SK-N-SH (cell line): ENCODE results near the gene WDR17. TPM values are rescaled to one million over a fixed set of nuclear protein-coding genes. Genes with fewer than 3 reads are reported as not detected.

Experiments used
- CTCF ChIA-PET: fragments of 300-600, 350-600 bp; formaldehyde crosslinking; extraction: SDS; loops from one replicate; lab custom pipeline; 2021; lab: Yijun Ruan, JAX
- POLR2A ChIA-PET: fragments of 350-600 bp; sonication (Branson Sonifier 250); formaldehyde crosslinking; extraction: SDS; loops from one replicate; lab custom pipeline; 2020; ENCODE audit warnings: antibody characterized with exemption, inconsistent platforms; lab: Yijun Ruan, JAX
- DNase-seq: peaks from one replicate; pipeline ENCODE4 v3.0.0; 2012
- H2AFZ ChIP-seq: fragments of 200-600 bp; sonication (generic); 2 replicates; pipeline ENCODE4 v1.8.1; 2016; ENCODE audit warnings: antibody characterized with exemption, mild to moderate bottlenecking, low read depth
- H3F3A ChIP-seq: fragments of 200-600 bp; sonication (generic); replicated peaks from 2 replicates; pipeline ENCODE3; 2016; ENCODE audit warnings: antibody characterized with exemption, mild to moderate bottlenecking; ENCODE audit not compliant: insufficient read depth
- H3K27ac ChIP-seq, 2 experiments: fragments of 200-500 bp in 1 of 2; fragments of 200-600 bp in 1 of 2; sonication (Bioruptor generic) in 1 of 2; sonication (generic), shearing (Covaris generic) in 1 of 2; 2 replicates each; pipeline versions ENCODE4 v1.5.1 to v1.6.1; 2014 to 2016; ENCODE audit warnings: low read depth in 2 of 2, inconsistent platforms in 1 of 2, low read length in 1 of 2, mild to moderate bottlenecking in 1 of 2, mixed read lengths in 1 of 2
- H3K27me3 ChIP-seq: fragments of 200-600 bp; sonication (generic), shearing (Covaris generic); 2 replicates; pipeline ENCODE4 v1.6.1; 2016; ENCODE audit warnings: mixed run types; ENCODE audit not compliant: insufficient read depth
- H3K36me3 ChIP-seq, 2 experiments: fragments of 200-500 bp in 1 of 2; fragments of 200-600 bp in 1 of 2; sonication (Bioruptor generic) in 1 of 2; sonication (generic) in 1 of 2; replicated peaks in 1 of 2; 2 replicates each; pipeline versions ENCODE3 to v1.5.1; 2014 to 2016; ENCODE audit warnings: low read length in 1 of 2, mild to moderate bottlenecking in 1 of 2; ENCODE audit not compliant: insufficient read depth in 2 of 2, control insufficient read depth in 1 of 2
- H3K4me1 ChIP-seq, 2 experiments: fragments of 200-500 bp in 1 of 2; fragments of 200-600 bp in 1 of 2; sonication (Bioruptor generic) in 1 of 2; sonication (generic), shearing (Covaris generic) in 1 of 2; 2 replicates each; pipeline versions ENCODE4 v1.5.1 to v1.6.1; 2014 to 2016; ENCODE audit warnings: low read depth in 1 of 2, low read length in 1 of 2, mixed run types in 1 of 2; ENCODE audit not compliant: insufficient read depth in 2 of 2, control insufficient read depth in 1 of 2
- H3K4me2 ChIP-seq: fragments of 200-600 bp; sonication (generic), shearing (Covaris generic); 2 replicates; pipeline ENCODE4 v1.6.1; 2017; ENCODE audit warnings: mixed run types
- H3K4me3 ChIP-seq, 2 experiments: fragments of 200-500 bp in 1 of 2; fragments of 200-600 bp in 1 of 2; sonication (Bioruptor generic) in 1 of 2; sonication (generic), shearing (Covaris generic) in 1 of 2; 2 replicates each; pipeline versions ENCODE4 v1.5.1 to v1.8.1; 2014 to 2016; ENCODE audit warnings: low read depth in 2 of 2, inconsistent platforms in 1 of 2, low read length in 1 of 2, mild to moderate bottlenecking in 1 of 2, mixed read lengths in 1 of 2, moderate library complexity in 1 of 2
- H3K79me2 ChIP-seq: fragments of 200-600 bp; sonication (generic); 2 replicates; pipeline ENCODE4 v1.8.1; 2017; ENCODE audit warnings: mild to moderate bottlenecking; ENCODE audit not compliant: insufficient read depth
- H3K9ac ChIP-seq: fragments of 200-600 bp; sonication (generic); 2 replicates; pipeline ENCODE4 v1.6.1; 2017; ENCODE audit warnings: mixed run types
- H3K9me2 ChIP-seq: fragments of 200-600 bp; sonication (generic); 2 replicates; pipeline ENCODE4 v1.6.1; 2017; ENCODE audit warnings: mixed run types
- H3K9me3 ChIP-seq: fragments of 200-600 bp; sonication (generic); 2 replicates; pipeline ENCODE4 v1.6.1; 2017; ENCODE audit warnings: mixed run types, mild to moderate bottlenecking, moderate library complexity
- H4K20me1 ChIP-seq: fragments of 200-600 bp; sonication (generic); 2 replicates; pipeline ENCODE4 v1.6.1; 2017; ENCODE audit warnings: mild to moderate bottlenecking, mixed run types; ENCODE audit not compliant: insufficient read depth
- EP300 ChIP-seq, 2 experiments: IDR thresholded peaks; 2 replicates each; pipeline versions ENCODE4 v1.4.0 to v1.6.1; 2012; ENCODE audit warnings: borderline replicate concordance in 1 of 2, low read depth in 1 of 2, low read length in 1 of 2
- EZH2phosphoT487 ChIP-seq: fragments of 200-600 bp; sonication (generic); IDR thresholded peaks from 2 replicates; pipeline ENCODE4 v1.6.1; 2017; ENCODE audit warnings: low read depth, mixed run types, mild to moderate bottlenecking, antibody characterized with exemption, moderate library complexity, borderline replicate concordance
- FOXM1 ChIP-seq: IDR thresholded peaks from 2 replicates; pipeline ENCODE4 v1.4.0; 2012; ENCODE audit warnings: low read depth, mild to moderate bottlenecking
- GABPA ChIP-seq: IDR thresholded peaks from 2 replicates; pipeline ENCODE4 v1.4.0; 2012; ENCODE audit warnings: low read depth, mild to moderate bottlenecking
- JUND ChIP-seq: IDR thresholded peaks from 2 replicates; pipeline ENCODE4 v1.4.0; 2012
- MEF2A ChIP-seq: IDR thresholded peaks from 2 replicates; pipeline ENCODE4 v1.4.0; 2012; ENCODE audit warnings: low read depth, borderline replicate concordance
- RAD21 ChIP-seq: IDR thresholded peaks from 2 replicates; pipeline ENCODE4 v1.6.1; 2012; ENCODE audit warnings: mild to moderate bottlenecking, low read length
- REST ChIP-seq: IDR thresholded peaks from 2 replicates; pipeline ENCODE4 v1.6.1; 2012; ENCODE audit warnings: mild to moderate bottlenecking, low read depth, low read length, moderate library complexity
- RFX5 ChIP-seq: IDR thresholded peaks from 2 replicates; pipeline ENCODE4 v1.6.1; 2012; ENCODE audit warnings: mild to moderate bottlenecking, improper control_type of control experiment, low read length
- SIN3A ChIP-seq: IDR thresholded peaks from 2 replicates; pipeline ENCODE4 v1.6.1; 2012; ENCODE audit warnings: low read depth, mild to moderate bottlenecking, low read length, moderate library complexity, borderline replicate concordance
- TCF12 ChIP-seq: IDR thresholded peaks from 2 replicates; pipeline ENCODE4 v1.4.0; 2012
- USF2 ChIP-seq: fragments of 150-350 bp; IDR thresholded peaks from 2 replicates; pipeline ENCODE4 v1.6.1; 2017; ENCODE audit warnings: antibody characterized with exemption, low read length, low read depth, borderline replicate concordance
- YY1 ChIP-seq: IDR thresholded peaks from 2 replicates; pipeline ENCODE4 v1.4.0; 2012; ENCODE audit warnings: low read depth, mild to moderate bottlenecking
- ZBTB33 ChIP-seq: IDR thresholded peaks from 2 replicates; pipeline ENCODE4 v1.4.0; 2012; ENCODE audit warnings: low read depth, borderline replicate concordance
- WGBS: methylation state at CpG from one replicate; pipeline ENCODE4 v1.1.6; 2017; ENCODE audit warnings: low lambda C conversion rate; 5-methylcytosine and 5-hydroxymethylcytosine counted together
- polyA plus RNA-seq, 3 experiments: library from polyadenylated mRNA; depleted of rRNA; stranded (reverse); fragments of >200 nt; gene quantifications; 2 replicates each; pipeline ENCODE4 v1.2.3, GENCODE V29; 2012
- TF ChIP-seq, protein P1 (sequence below): IDR thresholded peaks from 2 replicates; pipeline ENCODE4 v1.4.0; 2012; ENCODE audit warnings: low read depth, borderline replicate concordance

WDR17 gene
- polyA plus RNA-seq, 1 of the 3 experiments (the other 2 are of a cell fraction) = 0.72 TPM

DNA sequence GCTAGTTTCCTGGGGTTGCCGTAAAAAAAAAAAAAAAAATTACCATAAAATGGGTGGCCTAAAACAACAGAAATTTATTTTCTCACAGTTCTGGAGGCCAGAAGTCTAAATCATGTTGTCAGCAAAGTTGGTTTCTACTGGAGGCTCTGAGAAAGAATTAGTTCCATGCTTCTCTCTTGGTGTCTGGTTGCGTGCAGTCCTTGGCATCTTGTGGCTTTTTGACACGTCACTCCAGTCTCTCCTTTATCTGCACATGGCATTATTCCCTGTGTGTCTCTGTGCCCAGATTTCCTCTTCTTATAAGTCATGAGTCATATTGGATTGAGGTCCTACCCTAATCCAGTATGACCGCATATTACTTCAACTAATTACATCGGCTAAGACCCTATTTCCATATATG is 91.0 kb downstream of the WDR17 start:
- Histone ChIP-seq H4K20me1 (no peaks in the 10 kb centered on the region), H3K27me3 (no peaks in the 10 kb centered on the region), H3K9me2 (no peaks in the 10 kb centered on the region), H3K9ac (no peak overlapping the region), H3K4me1 (no peaks in the 10 kb centered on the region; a peak in 1 of 4 replicates), H3K79me2 (no peaks in the 10 kb centered on the region)
- DNase-seq = no peak
- WGBS = 97% methylated on average over 5 of the region's 5 CpGs
- TF ChIP-seq JUND = no peak
- TF ChIP-seq GABPA = no peak
- no peak for TF ChIP-seq SIN3A
- no peak for TF ChIP-seq ZBTB33
- no peak for TF ChIP-seq TCF12
- TF ChIP-seq REST = no peak
- no peak for TF ChIP-seq USF2
- TF ChIP-seq FOXM1 = no peak
- TF ChIP-seq, protein P1, sequence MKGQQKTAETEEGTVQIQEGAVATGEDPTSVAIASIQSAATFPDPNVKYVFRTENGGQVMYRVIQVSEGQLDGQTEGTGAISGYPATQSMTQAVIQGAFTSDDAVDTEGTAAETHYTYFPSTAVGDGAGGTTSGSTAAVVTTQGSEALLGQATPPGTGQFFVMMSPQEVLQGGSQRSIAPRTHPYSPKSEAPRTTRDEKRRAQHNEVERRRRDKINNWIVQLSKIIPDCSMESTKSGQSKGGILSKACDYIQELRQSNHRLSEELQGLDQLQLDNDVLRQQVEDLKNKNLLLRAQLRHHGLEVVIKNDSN = no peak
- TF ChIP-seq, all 33 proteins: peak for 0
- ChIA-PET POLR2A (no interaction called here), CTCF (no interaction called here)
- Histone ChIP-seq H2AFZ (no peak overlapping the region), H3K27ac (no peak overlapping the region), H3K36me3 (no peaks in the 10 kb centered on the region), H3F3A (no peaks in the 10 kb centered on the region), H3K9me3 (no peaks in the 10 kb centered on the region), H3K4me3 (no peak overlapping the region), H3K4me2 (no peak overlapping the region)

GRCh38 chr4:176163041-176163440 is 97.4 kb downstream of the WDR17 start:
- H3K4me3 ChIP-seq = no peak overlapping the region
- H3K36me3 ChIP-seq = no peaks in the 10 kb centered on the region
- H2AFZ ChIP-seq = no peak overlapping the region
- no peaks in the 10 kb centered on the region for H3K4me1 ChIP-seq
- ChIA-PET POLR2A (no interaction called here), CTCF (interaction anchor here (0.8 to 2.1 kb wide), 2 partner anchors 67 to 178 kb away, joined by 3 to 5 read pairs; no protein-coding TSS in a partner anchor)
- no peaks in the 10 kb centered on the region for H3F3A ChIP-seq
- H3K27me3 ChIP-seq = no peaks in the 10 kb centered on the region
- no peaks in the 10 kb centered on the region for H3K79me2 ChIP-seq
- 98% methylated on average over 3 of the region's 3 CpGs for WGBS
- no peaks in the 10 kb centered on the region for H4K20me1 ChIP-seq
- H3K9me2 ChIP-seq = no peaks in the 10 kb centered on the region; the same call in 1 of the 2 replicates
- DNase-seq = no peak
- H3K9me3 ChIP-seq = no peaks in the 10 kb centered on the region
- no peak overlapping the region for H3K4me2 ChIP-seq
- H3K27ac ChIP-seq = no peak overlapping the region
- H3K9ac ChIP-seq = no peak overlapping the region
- TF ChIP-seq RFX5 (no peak), RAD21 (no peak), MEF2A (no peak), YY1 (no peak), SIN3A (no peak), GABPA (no peak), EP300 (IDR thresholded peaks at IDR 0.05; ENCODE audit: borderline replicate concordance in 1 of 2, low read depth in 1 of 2, low read length in 1 of 2) (no peak), REST (no peak), EZH2phosphoT487 (no peak)
- TF ChIP-seq, protein P1 = no peak
